Measurements from ENCODE around the gene MTFMT.

The MTFMT gene

DNA sequence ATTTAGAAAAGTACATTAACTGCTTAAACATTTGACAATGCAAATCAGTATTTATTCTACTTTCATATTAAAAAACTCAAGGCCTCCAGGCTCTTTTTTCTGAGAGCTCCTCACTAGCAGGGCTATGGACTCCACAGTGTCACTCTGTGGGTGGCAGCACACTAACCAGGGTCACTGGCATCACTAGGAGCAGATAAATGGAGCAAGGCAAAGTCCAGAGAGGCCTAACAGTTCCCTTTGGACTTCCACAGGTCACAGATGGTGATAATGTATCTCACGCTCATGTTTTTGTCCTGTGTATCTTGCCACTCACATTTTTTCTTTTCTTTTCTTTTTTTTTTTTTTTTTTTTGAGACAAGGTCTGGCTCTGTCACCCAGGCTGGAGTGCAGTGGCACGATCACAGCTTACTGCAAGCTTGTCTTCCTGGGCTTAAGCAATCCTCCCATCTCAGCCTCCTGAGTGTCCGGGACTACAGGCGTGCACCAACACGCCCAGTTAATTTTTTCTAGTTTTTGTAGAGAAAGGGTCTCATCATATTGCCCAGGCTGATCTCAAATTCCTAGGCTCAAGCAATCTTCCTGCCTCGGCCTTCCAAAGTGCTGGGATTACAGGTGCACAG lies 47.5 kb downstream of the MTFMT start:
- no peak for DNase-seq

DNA sequence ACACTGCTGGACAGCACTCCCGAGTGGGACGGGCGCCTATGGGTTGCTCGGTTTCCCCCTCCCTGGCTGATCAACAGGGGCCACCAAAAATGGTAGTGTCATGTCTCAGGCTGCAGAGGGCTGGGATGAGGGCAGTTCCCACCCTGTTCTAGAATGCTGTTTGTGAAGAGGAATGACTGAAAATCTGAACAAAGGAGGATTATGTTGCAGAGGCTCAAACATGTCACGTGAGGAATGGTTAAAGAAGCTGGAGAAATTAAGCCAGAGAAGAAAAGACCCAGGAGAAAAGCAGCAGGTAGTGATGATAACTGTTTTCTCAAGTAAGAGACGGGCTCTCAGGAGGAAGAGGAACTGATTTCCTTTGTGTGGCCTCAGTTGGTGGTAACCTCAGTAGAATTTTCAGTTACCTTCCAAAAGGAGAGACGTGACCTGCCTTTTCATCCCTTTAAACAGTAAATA lies 50.2 kb downstream of the MTFMT start:
- no peak for DNase-seq

DNA sequence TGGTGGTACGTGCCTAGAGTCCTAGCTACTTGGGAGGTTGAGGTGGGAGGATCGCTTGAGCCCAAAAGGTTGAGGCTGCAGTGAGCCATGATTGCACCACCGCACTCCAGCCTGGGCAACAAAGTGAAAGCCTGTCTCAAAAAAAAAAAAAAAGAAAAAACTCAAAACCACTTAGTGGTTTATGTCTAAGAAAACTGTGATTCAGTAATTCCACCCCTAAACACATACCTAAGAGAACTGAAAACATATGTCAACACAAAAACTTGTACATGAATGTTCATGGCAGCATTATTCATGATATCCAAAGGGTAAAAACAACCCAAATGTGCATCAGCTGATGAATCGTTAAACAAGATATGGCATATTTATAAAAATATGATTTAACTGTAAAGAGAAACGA lies 54.0 kb downstream of the MTFMT start:
- DNase-seq, result no peak

DNA sequence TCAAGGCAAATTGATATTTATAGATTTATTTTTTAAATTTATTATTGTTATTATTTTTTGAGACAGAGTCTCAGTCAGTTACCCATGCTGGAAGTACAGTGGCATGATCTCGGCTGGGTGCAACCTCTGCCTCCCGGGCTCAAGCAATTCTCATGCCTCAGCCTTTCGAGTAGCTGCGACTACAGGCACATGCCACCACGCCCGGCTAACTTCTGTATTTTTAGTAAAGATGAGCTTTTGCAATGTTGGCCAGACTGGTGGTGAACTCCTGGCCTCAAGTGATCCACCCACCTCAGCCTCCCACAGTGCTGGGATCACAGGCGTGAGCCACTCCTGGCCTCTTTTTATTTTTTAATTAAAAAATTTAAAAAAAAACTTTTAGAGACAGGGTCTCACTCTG lies 58.7 kb downstream of the MTFMT start:
- no peak for DNase-seq

DNA sequence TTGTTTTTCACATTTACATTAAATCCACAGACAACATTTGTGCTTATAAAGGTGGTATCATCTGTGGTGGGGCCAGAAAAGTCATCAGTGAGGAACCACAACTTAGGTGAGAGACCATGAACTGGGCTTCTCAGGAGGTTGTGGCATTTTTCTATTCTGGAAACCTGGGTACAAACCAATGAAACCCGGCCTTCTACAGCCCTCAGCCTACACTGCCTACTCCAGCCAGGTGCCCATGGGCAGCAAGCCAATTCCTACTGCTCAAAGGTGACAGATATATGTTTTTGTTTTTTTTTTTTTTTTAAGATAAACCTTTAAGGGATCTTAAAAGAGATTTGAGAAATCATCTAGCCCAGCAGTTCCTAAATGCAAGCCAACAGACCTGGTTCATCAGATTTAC lies 60.0 kb downstream of the MTFMT start:
- DNase-seq, result no peak

DNA sequence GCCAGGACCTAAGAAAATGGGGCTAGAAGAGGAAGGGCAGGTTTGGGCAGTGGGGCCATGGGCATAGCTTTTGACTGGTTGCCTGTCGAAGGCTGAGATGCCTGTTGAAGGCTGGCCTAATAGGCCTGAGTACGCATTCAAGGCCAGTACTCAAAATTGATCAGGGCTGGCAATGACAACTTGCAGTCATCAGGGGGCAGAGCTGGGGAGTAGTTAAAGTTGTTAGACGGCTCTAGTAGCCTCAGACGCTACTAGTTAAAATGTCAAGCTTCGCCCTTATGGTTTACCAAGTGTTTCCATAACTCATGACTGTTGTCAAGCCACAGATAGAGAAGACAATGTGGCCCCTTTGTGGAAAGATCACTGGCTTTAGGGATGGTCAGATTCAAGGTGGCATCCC lies 68.4 kb downstream of the MTFMT start:
- DNase-seq, result no peak

DNA sequence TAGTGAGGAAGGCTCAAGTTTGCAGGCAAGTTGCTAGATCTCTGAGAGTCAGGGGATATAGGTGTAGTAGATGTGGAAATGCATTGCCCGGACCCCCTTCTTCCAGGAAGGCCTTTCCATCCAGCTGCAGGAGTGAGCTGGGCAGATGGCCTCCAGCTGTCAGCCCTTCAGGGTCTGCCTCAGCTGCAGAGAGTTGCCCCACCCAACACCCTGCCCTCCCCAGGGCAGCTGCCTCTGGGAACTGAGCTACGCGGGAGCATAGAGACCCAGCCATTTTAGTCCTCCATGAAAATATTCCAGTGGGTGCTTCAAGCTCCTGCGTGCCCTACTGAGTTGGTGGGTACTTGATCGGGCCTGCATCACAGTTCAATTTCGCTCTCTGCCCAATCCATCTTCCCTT lies 69.3 kb downstream of the MTFMT start:
- no peak for DNase-seq

DNA sequence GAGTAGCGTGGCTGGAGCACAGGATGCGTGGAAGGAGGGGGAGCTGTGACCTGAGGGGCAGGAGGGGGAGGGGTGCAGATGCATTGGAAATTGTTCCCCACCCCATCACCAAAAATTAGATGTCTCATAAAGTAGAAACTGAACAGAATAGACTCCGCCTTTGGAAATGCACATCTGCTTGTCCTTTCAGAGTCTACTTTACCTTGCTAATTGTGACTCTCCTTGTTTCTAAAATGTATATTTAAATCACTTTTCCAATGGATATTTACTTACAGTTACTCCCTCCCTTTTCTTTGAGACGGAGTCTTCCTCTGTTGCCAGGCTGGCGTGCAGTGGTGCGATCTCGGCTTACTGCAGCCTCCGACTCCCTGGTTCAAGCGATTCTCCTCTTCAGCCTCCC lies 70.3 kb downstream of the MTFMT start:
- no peak for DNase-seq

DNA sequence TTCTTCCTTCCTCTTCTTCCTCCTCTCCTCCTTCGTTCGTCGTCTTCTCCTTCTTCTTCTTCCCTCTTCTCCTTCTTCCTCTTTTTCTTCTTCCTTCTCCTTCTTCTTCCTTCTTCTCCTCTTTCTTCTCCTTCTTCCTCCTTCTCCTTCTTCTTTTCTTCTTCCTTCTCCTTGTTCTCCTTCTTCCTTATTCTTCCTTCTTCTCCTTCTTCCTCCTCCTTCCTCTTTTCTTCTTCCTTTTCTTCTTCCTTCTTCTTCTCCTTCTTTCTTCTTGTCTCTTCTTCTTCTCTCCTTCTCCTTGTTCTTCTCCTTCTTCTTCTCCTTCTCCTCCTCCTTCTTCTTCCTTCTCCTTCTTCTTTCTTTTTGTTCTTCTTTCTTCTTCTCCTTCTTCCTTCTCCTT lies 75.0 kb downstream of the MTFMT start:
- no peak for DNase-seq

DNA sequence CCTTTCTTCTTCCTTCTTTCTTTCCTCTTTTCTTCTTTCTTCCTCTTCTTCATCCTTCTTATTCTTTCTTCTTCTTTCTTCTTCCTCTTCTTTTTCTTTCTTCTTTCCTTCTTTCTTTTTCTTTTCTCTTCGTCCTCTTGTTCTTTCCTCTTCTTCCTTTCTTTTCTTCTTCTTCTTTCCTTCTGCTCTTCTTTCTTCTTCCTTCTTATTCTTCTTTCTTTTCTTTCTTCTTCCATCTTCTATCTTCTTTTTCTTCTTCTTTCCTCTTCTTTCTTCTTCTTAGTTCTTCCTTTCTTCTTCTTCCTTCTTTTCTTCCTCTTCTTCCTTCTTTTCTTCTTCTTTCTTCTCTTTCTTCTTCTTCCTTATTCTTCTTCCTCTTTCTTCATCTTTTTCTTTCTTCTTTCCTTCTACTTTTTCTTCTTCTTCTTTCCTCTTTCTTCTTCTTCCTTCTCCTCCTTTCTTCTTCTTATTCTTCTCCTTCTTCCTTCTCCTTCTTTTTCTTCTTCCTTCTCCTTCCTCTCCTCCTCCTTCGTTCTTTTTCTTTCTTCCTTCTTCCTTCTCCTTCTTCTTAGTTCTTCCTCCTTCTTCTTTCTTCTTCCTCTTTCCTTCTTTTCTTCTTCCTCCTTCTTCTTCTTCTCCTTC lies 77.5 kb downstream of the MTFMT start:
- no peak for DNase-seq

Data from NCI-H526 treated with DMSO at 0.1 percent for 48 hours (cell line).